IMR-90 (cell line): ENCODE measurements around the gene SIK2. TPM values are rescaled to one million over a fixed set of nuclear protein-coding genes. Genes with fewer than 3 reads are reported as not detected.

Source experiments
- ATAC-seq: fragments of 200-7000 bp; cut with Tn5 transposase; 2 replicates; pipeline ENCODE4 v1.9.1; 2020; ENCODE audit warnings: low read depth, mild to moderate bottlenecking, moderate library complexity
- BruUV-seq: library from RNA; stranded (reverse); fragments of 400-500 nt; replicated peaks from 2 replicates; lab custom pipeline; 2021; lab: Mats Ljungman, UMichigan
- CTCF ChIA-PET: fragments of 300-600 bp; formaldehyde crosslinking; extraction: SDS; loops from one replicate; lab custom pipeline; 2021; ENCODE audit warnings: antibody characterized with exemption; lab: Yijun Ruan, JAX
- POLR2A ChIA-PET: fragments of 300-600 bp; sonication (Branson Sonifier 250); formaldehyde crosslinking; loops from one replicate; lab custom pipeline; 2022; ENCODE audit warnings: antibody characterized with exemption; ENCODE audit not compliant: unreplicated experiment; lab: Charles Lee
- DNase-seq: peaks from one replicate; pipeline ENCODE4 v3.0.0; 2013
- H2AFZ ChIP-seq: replicated peaks from 2 replicates; pipeline ENCODE3; 2013; ENCODE audit warnings: low read length, mild to moderate bottlenecking; ENCODE audit not compliant: poor library complexity
- H2AK5ac ChIP-seq: 2 replicates; pipeline ENCODE4 v1.6.1; 2013; ENCODE audit warnings: low read depth, low read length, inconsistent platforms
- H2AK9ac ChIP-seq: replicated peaks from 2 replicates; pipeline ENCODE3; 2013; ENCODE audit warnings: mild to moderate bottlenecking, low read depth, low read length, moderate library complexity; ENCODE audit not compliant: poor library complexity
- H2BK120ac ChIP-seq: 2 replicates; pipeline ENCODE4 v1.6.1; 2013; ENCODE audit warnings: low read depth, low read length, inconsistent platforms
- H2BK15ac ChIP-seq: 3 replicates; pipeline ENCODE4 v1.6.1; 2013; ENCODE audit warnings: low read depth, low read length, inconsistent platforms
- H2BK20ac ChIP-seq: 2 replicates; pipeline ENCODE4 v1.6.1; 2013; ENCODE audit warnings: low read depth, mild to moderate bottlenecking, inconsistent platforms, low read length, moderate library complexity
- H2BK5ac ChIP-seq: 2 replicates; pipeline ENCODE4 v1.6.1; 2013; ENCODE audit warnings: mild to moderate bottlenecking, low read depth, low read length, inconsistent platforms; ENCODE audit not compliant: poor library complexity, severe bottlenecking
- H3K14ac ChIP-seq: replicated peaks from 2 replicates; pipeline ENCODE4 v1.6.1; 2013; ENCODE audit warnings: low read depth, low read length, inconsistent platforms
- H3K18ac ChIP-seq: 2 replicates; pipeline ENCODE4 v1.6.1; 2013; ENCODE audit warnings: low read depth, low read length, control low read depth
- H3K23ac ChIP-seq: 2 replicates; pipeline ENCODE4 v1.6.1; 2013; ENCODE audit warnings: low read depth, low read length, inconsistent platforms
- H3K27ac ChIP-seq: 2 replicates; pipeline ENCODE4 v1.5.1; 2013; ENCODE audit warnings: mild to moderate bottlenecking, control low read depth, low read length; ENCODE audit not compliant: insufficient read depth
- H3K27me3 ChIP-seq: 2 replicates; pipeline ENCODE4 v1.6.1; 2013; ENCODE audit warnings: low read length; ENCODE audit not compliant: control insufficient read depth, insufficient read depth
- H3K36me3 ChIP-seq: 2 replicates; pipeline ENCODE4 v1.6.1; 2013; ENCODE audit warnings: low read length, mixed read lengths; ENCODE audit not compliant: control insufficient read depth, insufficient read depth
- H3K4ac ChIP-seq: 2 replicates; pipeline ENCODE4 v1.6.1; 2013; ENCODE audit warnings: low read depth, low read length, inconsistent platforms
- H3K4me1 ChIP-seq: 2 replicates; pipeline ENCODE4 v1.6.1; 2013; ENCODE audit warnings: low read length, mixed read lengths; ENCODE audit not compliant: control insufficient read depth, insufficient read depth
- H3K4me2 ChIP-seq: 2 replicates; pipeline ENCODE4 v1.6.1; 2013; ENCODE audit warnings: low read depth, mild to moderate bottlenecking, control low read depth, low read length, moderate library complexity
- H3K4me3 ChIP-seq: 2 replicates; pipeline ENCODE4 v1.5.1; 2013; ENCODE audit warnings: low read depth, mild to moderate bottlenecking, control low read depth, low read length, moderate library complexity; ENCODE audit not compliant: insufficient read depth
- H3K56ac ChIP-seq: 2 replicates; pipeline ENCODE4 v1.6.1; 2013; ENCODE audit warnings: low read length, inconsistent platforms; ENCODE audit not compliant: insufficient read depth; ENCODE audit errors: extremely low read depth
- H3K79me1 ChIP-seq, 2 experiments: 2 replicates each; pipeline ENCODE4 v1.6.1; 2013; ENCODE audit warnings: low read length in 2 of 2, inconsistent platforms in 1 of 2, low read depth in 1 of 2
- H3K9ac ChIP-seq: 2 replicates; pipeline ENCODE4 v1.6.1; 2013; ENCODE audit warnings: low read depth, low read length, control low read depth
- H3K9me1 ChIP-seq: 2 replicates; pipeline ENCODE4 v1.6.1; 2013; ENCODE audit warnings: low read length, inconsistent platforms; ENCODE audit not compliant: insufficient read depth
- H3K9me3 ChIP-seq: 2 replicates; pipeline ENCODE4 v1.6.1; 2013; ENCODE audit warnings: low read length; ENCODE audit not compliant: control insufficient read depth, insufficient read depth
- H4K20me1 ChIP-seq: 2 replicates; pipeline ENCODE4 v1.6.1; 2013; ENCODE audit warnings: low read length, inconsistent platforms; ENCODE audit not compliant: insufficient read depth
- H4K5ac ChIP-seq: 2 replicates; pipeline ENCODE4 v1.6.1; 2013; ENCODE audit warnings: mild to moderate bottlenecking, low read depth, low read length, control low read depth
- H4K8ac ChIP-seq, 2 experiments: 2 replicates each; pipeline ENCODE4 v1.6.1; 2013; ENCODE audit warnings: low read depth in 2 of 2, low read length in 2 of 2, control low read depth in 1 of 2, inconsistent platforms in 1 of 2
- H4K91ac ChIP-seq: 2 replicates; pipeline ENCODE4 v1.6.1; 2013; ENCODE audit warnings: low read depth, low read length, inconsistent platforms; ENCODE audit not compliant: insufficient read depth
- CTCF ChIP-seq: conservative IDR thresholded peaks from 2 replicates; pipeline ENCODE4 v1.5.1; 2012; ENCODE audit warnings: mild to moderate bottlenecking, low read depth, low read length, improper control_type of control experiment
- ELK1 ChIP-seq: fragments of 150-350 bp; IDR thresholded peaks from 2 replicates; pipeline ENCODE4 v1.6.1; 2016; ENCODE audit warnings: low read depth, mild to moderate bottlenecking, low read length, moderate library complexity, borderline replicate concordance
- FOS ChIP-seq: fragments of 150-350 bp; IDR thresholded peaks from 2 replicates; pipeline ENCODE4 v1.6.1; 2016; ENCODE audit warnings: low read depth, low read length
- MAZ ChIP-seq: IDR thresholded peaks from 2 replicates; pipeline ENCODE4 v1.6.1; 2012; ENCODE audit warnings: low read depth, mild to moderate bottlenecking, low read length, improper control_type of control experiment, moderate library complexity, borderline replicate concordance
- MXI1 ChIP-seq: IDR thresholded peaks from 2 replicates; pipeline ENCODE4 v1.6.1; 2012; ENCODE audit warnings: low read depth, mild to moderate bottlenecking, low read length, moderate library complexity, borderline replicate concordance
- NFE2L2 ChIP-seq: fragments of 150-350 bp; IDR thresholded peaks from 2 replicates; pipeline ENCODE4 v1.6.1; 2016; ENCODE audit warnings: low read depth, mild to moderate bottlenecking, low read length
- POLR2A ChIP-seq: IDR thresholded peaks from 2 replicates; pipeline ENCODE4 v1.6.1; 2012; ENCODE audit warnings: mild to moderate bottlenecking, low read depth, low read length
- RAD21 ChIP-seq: IDR thresholded peaks from 2 replicates; pipeline ENCODE4 v1.6.1; 2012; ENCODE audit warnings: low read length, improper control_type of control experiment
- RCOR1 ChIP-seq: IDR thresholded peaks from 2 replicates; pipeline ENCODE4 v1.6.1; 2012; ENCODE audit warnings: mild to moderate bottlenecking, low read length, improper control_type of control experiment; ENCODE audit not compliant: insufficient replicate concordance
- RFX5 ChIP-seq: IDR thresholded peaks from 2 replicates; pipeline ENCODE4 v1.8.0; 2012; ENCODE audit warnings: low read depth, mild to moderate bottlenecking, low read length, moderate library complexity
- WGBS, 2 experiments: methylation state at CpG; one replicate each; pipeline versions ENCODE4 v1.1.5 to v1.1.7; 2013; ENCODE audit warnings: missing lambda C conversion rate in 2 of 2; ENCODE audit not compliant: insufficient read length in 1 of 2; ENCODE audit errors: extremely low coverage in 2 of 2; 5-methylcytosine and 5-hydroxymethylcytosine counted together
- dilution Hi-C: fragments of 300-500 bp; cut with HindIII; formaldehyde crosslinking; loops from one replicate; pipeline ENCODE4 v1.14.3; 2018; ENCODE audit warnings: low sequenced_read_pairs; ENCODE audit not compliant: unreplicated experiment
- in situ Hi-C: fragments of 300-500 bp; cut with MboI; formaldehyde crosslinking; loops from 3 replicates; pipeline ENCODE4 v1.14.3; 2019; ENCODE audit warnings: low sequenced_read_pairs, inconsistent platforms, mixed read lengths
- intact Hi-C: fragments of 100-400 bp; cut with micrococcal nuclease; formaldehyde crosslinking; loops from 2 replicates; pipeline ENCODE4 v1.10.0; 2022
- polyA plus RNA-seq, 3 experiments: library from polyadenylated mRNA; depleted of rRNA; stranded (reverse); fragments of >200 nt; gene quantifications; 2 replicates each; pipeline ENCODE4 v1.2.3, GENCODE V29; 2012; ENCODE audit warnings: low replicate concordance in 1 of 3
- total RNA-seq: library from RNA; depleted of rRNA; stranded (reverse); fragments of >200 nt; gene quantifications from 2 replicates; pipeline ENCODE4 v1.2.3, GENCODE V29; 2012

The SIK2 gene
- total and polyA plus RNA-seq, 2 of the 4 experiments (the other 2 are of a cell fraction): 7.9 to 10.4 TPM

DNA sequence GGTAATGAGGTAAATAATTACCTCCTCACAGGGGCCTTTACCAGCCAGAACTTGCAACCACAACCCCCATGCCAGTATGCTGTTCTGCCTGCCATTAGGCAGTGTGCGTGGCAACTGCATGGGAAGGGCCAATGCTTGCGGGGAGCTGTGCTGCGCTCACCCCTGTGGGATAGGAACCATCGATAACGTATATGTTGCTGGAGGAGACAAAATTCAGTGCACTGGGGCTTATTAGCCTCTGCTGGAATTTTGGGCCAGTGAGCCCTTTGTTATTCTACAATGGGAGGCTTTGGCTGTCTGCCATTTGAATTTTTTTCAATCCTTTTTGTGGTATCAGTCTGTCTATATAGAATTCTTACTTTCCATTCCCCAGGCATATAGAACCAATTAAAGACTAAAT, 116.6 kb downstream of the SIK2 start:
- H3K4me3 ChIP-seq: no peak overlapping the region
- H3K18ac ChIP-seq: peak overlapping the region; percentile 83; the same call in 1 of the 2 replicates
- ChIA-PET CTCF (no interaction called here), POLR2A (no interaction called here)
- H2BK15ac ChIP-seq: peak overlapping the region; percentile 46; the same call in 1 of the 3 replicates
- peak overlapping the region; percentile 70 for H4K5ac ChIP-seq
- 100% methylated on average over 1 of the region's 5 CpGs; no CpG with 5 or more reads in 1 of the 2 experiments for WGBS, 2 experiments
- dilution Hi-C loops: no loop called here
- H3K23ac ChIP-seq: peak overlapping the region; percentile 33; the same call in 1 of the 2 replicates
- H3K9me1 ChIP-seq: peaks cover 12% of the 10 kb centered on the region
- H3K36me3 ChIP-seq: peaks cover 49% of the 10 kb centered on the region
- H3K9me3 ChIP-seq: no peaks in the 10 kb centered on the region
- 0 out of 2 replicates have a peak overlapping the region, but pooled peaks have one; percentile 2 for H3K9ac ChIP-seq
- in situ Hi-C loops: no loop called here
- H2BK5ac ChIP-seq: peak overlapping the region; percentile 89
- H3K4me2 ChIP-seq: peak overlapping the region; percentile 41
- no TSS peak for BruUV-seq
- peak overlapping the region; percentile 95 for H2AK5ac ChIP-seq
- H3K27ac ChIP-seq: peak overlapping the region; percentile 73
- peaks cover 13% of the 10 kb centered on the region for H3K4me1 ChIP-seq
- no peak overlapping the region for H2AFZ ChIP-seq
- H2AK9ac ChIP-seq: peak overlapping the region; percentile 26
- no peak for DNase-seq
- TF ChIP-seq RCOR1: no peak
- no peak for TF ChIP-seq RFX5
- no peak for TF ChIP-seq NFE2L2
- no peak for TF ChIP-seq POLR2A
- TF ChIP-seq RAD21: no peak
- TF ChIP-seq MAZ: no peak
- TF ChIP-seq ELK1: no peak
- TF ChIP-seq FOS: no peak
- no peak for TF ChIP-seq MXI1
- TF ChIP-seq CTCF: no peak
- H3K14ac ChIP-seq: peak overlapping the region; percentile 75
- H3K79me1 ChIP-seq: peaks cover 11 to 48% of the 10 kb centered on the region in 2 experiments
- H4K20me1 ChIP-seq: no peaks in the 10 kb centered on the region
- ATAC-seq: peak; percentile 16
- H3K56ac ChIP-seq: no peak overlapping the region
- peak overlapping the region in 1 of 2 experiments; percentile 71; a peak in 2 of 4 replicates for H4K8ac ChIP-seq
- H3K4ac ChIP-seq: peak overlapping the region; percentile 77
- H2BK120ac ChIP-seq: peak overlapping the region; percentile 73
- intact Hi-C loops: loop anchor here (1.0 to 5.0 kb wide), 2 partner anchors 43 to 116 kb away; no protein-coding TSS in a partner anchor
- peak overlapping the region; percentile 72 for H4K91ac ChIP-seq
- peak overlapping the region; percentile 76; the same call in 1 of the 2 replicates for H2BK20ac ChIP-seq
- H3K27me3 ChIP-seq: no peaks in the 10 kb centered on the region
